ENCODE results near the gene RNU11. TPM values are rescaled to one million over a fixed set of nuclear protein-coding genes. Genes with fewer than 3 reads are reported as not detected.
A peak's percentile ranks its signal among the peaks of the same experiment; 100 is the strongest.

RNU11 gene
- polyA plus RNA-seq (not detected in 3 replicates), polyA minus RNA-seq (not detected in 3 replicates)
- not detected for polyA plus RNA-seq (2011; ENCODE audit: low read depth)
- polyA plus RNA-seq (2011; cell fraction: cytosol; rRNA removed) = not detected in 2 replicates
- not detected in 2 replicates for polyA plus RNA-seq (2011; cell fraction: nucleus; rRNA removed)
- not detected in 2 replicates for polyA plus RNA-seq (2012; ENCODE audit: low replicate concordance)
- not detected for polyA minus RNA-seq (2011; cell fraction: cytosol; rRNA and poly(A)+ RNA removed)
- not detected in 2 replicates for polyA minus RNA-seq (2011; cell fraction: nucleus; rRNA and poly(A)+ RNA removed)

DNA sequence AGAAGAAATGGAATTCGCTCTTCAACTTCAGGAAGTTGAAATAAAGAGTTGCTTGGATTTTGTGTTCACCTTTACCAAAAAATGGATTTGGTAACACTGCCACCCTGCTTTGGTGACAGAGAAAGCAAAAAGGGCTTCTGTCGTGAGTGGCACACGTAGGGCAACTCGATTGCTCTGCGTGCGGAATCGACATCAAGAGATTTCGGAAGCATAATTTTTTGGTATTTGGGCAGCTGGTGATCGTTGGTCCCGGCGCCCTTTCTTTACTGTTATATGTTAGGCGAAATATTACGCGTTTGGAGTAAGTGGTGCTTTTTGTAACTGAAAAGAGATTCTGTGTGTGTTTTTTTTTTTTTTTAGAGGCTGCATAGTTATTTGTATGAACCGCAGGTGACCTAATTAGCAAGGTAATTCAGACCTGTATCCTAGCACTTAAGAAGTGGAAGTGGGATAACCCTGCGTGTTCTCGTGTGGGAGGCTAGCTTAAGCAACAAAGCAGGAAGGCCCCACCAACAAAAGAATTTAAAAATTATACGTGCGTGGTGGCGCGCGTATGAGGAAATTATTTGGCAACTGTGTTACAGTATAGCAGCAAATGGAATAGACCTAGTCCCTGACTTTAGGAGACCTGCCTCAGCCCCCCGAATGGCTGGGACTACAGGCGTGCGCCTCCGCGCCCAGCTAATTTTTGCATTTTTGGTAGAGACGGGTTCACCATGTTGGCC is at the start of gene RNU11:
RNU11 (plus strand) TSS at position 127 of the 725 bp plus-strand sequence.
- dilution Hi-C loops (cut with MboI; ENCODE audit: extremely low pct_ligation_motif_present, low sequenced_read_pairs) = no loop called here
- peak within 1 kb of the TSS; percentile 72 for H2AFZ ChIP-seq (ENCODE audit: control insufficient read depth, low read length)

DNA sequence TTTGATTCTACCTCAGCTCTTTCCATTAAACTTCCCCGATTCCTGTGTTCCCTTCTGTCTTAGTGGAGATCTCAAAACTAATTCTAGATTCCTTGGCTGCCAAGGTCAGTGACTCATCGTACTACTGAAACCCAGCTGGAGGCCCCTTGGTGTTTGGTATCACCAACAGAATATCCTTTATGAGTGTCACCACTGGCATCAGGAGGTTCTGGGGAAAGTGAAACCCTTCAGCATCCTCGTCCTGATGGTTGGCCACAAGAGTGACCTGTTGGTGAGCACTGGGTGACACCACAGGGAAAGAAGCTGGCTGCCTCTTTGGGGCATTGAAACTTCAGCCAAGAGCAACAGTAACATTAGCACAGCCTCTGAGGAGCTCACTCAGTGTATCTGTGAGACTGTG is 46.7 kb upstream of the RNU11 start:
- dilution Hi-C loops (cut with MboI; ENCODE audit: extremely low pct_ligation_motif_present, low sequenced_read_pairs) = no loop called here
- Histone ChIP-seq H4K20me1 (ENCODE audit: control insufficient read depth, extremely low read depth, insufficient read depth, low read length) (no peaks in the 10 kb centered on the region), H3K4me3 (ENCODE audit: control insufficient read depth in 2 of 3, extremely low read depth in 1 of 3, insufficient read depth in 2 of 3, low read depth in 1 of 3, low read length in 3 of 3) (no peak overlapping the region), H3K36me3 (ENCODE audit: control insufficient read depth in 2 of 2, extremely low read depth in 1 of 2, insufficient read depth in 2 of 2, low read length in 2 of 2) (peaks cover 14 to 20% of the 10 kb centered on the region in 2 experiments), H3K9ac (ENCODE audit: control insufficient read depth, extremely low read depth, insufficient read depth, low read length) (peak overlapping the region; percentile 52), H3K27ac (ENCODE audit: control insufficient read depth, insufficient read depth, low read length) (peak overlapping the region; percentile 65), H3K4me2 (ENCODE audit: control insufficient read depth, extremely low read depth, insufficient read depth, low read depth, low read length) (peak overlapping the region; percentile 18), H3K79me2 (ENCODE audit: control insufficient read depth, insufficient read depth, low read length) (no peaks in the 10 kb centered on the region), H3K27me3 (ENCODE audit: control insufficient read depth, extremely low read depth, insufficient read depth, low read length) (no peaks in the 10 kb centered on the region), H2AFZ (ENCODE audit: control insufficient read depth, low read length) (no peak overlapping the region), H3K9me3 (ENCODE audit: control insufficient read depth, low read depth, low read length) (no peaks in the 10 kb centered on the region), H3K9me1 (ENCODE audit: control insufficient read depth, extremely low read depth, insufficient read depth, low read length) (no peaks in the 10 kb centered on the region), H3K4me1 (ENCODE audit: control insufficient read depth, extremely low read depth, insufficient read depth, low read length) (peaks cover 25% of the 10 kb centered on the region)
- no peak for TF ChIP-seq EZH2 (IDR thresholded peaks at IDR 0.05; ENCODE audit: low read length)
- TF ChIP-seq, protein P1, sequence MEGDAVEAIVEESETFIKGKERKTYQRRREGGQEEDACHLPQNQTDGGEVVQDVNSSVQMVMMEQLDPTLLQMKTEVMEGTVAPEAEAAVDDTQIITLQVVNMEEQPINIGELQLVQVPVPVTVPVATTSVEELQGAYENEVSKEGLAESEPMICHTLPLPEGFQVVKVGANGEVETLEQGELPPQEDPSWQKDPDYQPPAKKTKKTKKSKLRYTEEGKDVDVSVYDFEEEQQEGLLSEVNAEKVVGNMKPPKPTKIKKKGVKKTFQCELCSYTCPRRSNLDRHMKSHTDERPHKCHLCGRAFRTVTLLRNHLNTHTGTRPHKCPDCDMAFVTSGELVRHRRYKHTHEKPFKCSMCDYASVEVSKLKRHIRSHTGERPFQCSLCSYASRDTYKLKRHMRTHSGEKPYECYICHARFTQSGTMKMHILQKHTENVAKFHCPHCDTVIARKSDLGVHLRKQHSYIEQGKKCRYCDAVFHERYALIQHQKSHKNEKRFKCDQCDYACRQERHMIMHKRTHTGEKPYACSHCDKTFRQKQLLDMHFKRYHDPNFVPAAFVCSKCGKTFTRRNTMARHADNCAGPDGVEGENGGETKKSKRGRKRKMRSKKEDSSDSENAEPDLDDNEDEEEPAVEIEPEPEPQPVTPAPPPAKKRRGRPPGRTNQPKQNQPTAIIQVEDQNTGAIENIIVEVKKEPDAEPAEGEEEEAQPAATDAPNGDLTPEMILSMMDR (optimal IDR thresholded peaks at IDR 0.05 in 1 of 3, IDR thresholded peaks at IDR 0.05 in 1 of 3, conservative IDR thresholded peaks at IDR 0.05 in 1 of 3; ENCODE audit: extremely low read depth in 1 of 3, insufficient read depth in 2 of 3, low read length in 3 of 3) = no peak
- FAIRE-seq (peak; percentile 64), DNase-seq (ENCODE audit: low read depth, low spot score) (no peak)

More for the DNA sequence above, at the start of gene RNU11:
- Histone ChIP-seq H3K79me2 (ENCODE audit: control insufficient read depth, insufficient read depth, low read length) (no peaks in the 10 kb centered on the region), H3K4me1 (ENCODE audit: control insufficient read depth, extremely low read depth, insufficient read depth, low read length) (peaks cover 11% of the 10 kb centered on the region), H3K4me3 (ENCODE audit: control insufficient read depth in 2 of 3, extremely low read depth in 1 of 3, insufficient read depth in 2 of 3, low read depth in 1 of 3, low read length in 3 of 3) (peak within 1 kb of the TSS; percentile 34 to 69 (median 52)), H3K27ac (ENCODE audit: control insufficient read depth, insufficient read depth, low read length) (peak within 1 kb of the TSS; percentile 100), H3K36me3 (ENCODE audit: control insufficient read depth in 2 of 2, extremely low read depth in 1 of 2, insufficient read depth in 2 of 2, low read length in 2 of 2) (no peaks in the 10 kb centered on the region), H3K27me3 (ENCODE audit: control insufficient read depth, extremely low read depth, insufficient read depth, low read length) (no peaks in the 10 kb centered on the region), H4K20me1 (ENCODE audit: control insufficient read depth, extremely low read depth, insufficient read depth, low read length) (no peaks in the 10 kb centered on the region), H3K9me3 (ENCODE audit: control insufficient read depth, low read depth, low read length) (no peaks in the 10 kb centered on the region), H3K9me1 (ENCODE audit: control insufficient read depth, extremely low read depth, insufficient read depth, low read length) (no peaks in the 10 kb centered on the region), H3K9ac (ENCODE audit: control insufficient read depth, extremely low read depth, insufficient read depth, low read length) (peak within 1 kb of the TSS; percentile 92), H3K4me2 (ENCODE audit: control insufficient read depth, extremely low read depth, insufficient read depth, low read depth, low read length) (peak within 1 kb of the TSS; percentile 94)
- peak; percentile 83 for DNase-seq (ENCODE audit: low read depth, low spot score)
- TF ChIP-seq, protein P1 (optimal IDR thresholded peaks at IDR 0.05 in 1 of 3, IDR thresholded peaks at IDR 0.05 in 1 of 3, conservative IDR thresholded peaks at IDR 0.05 in 1 of 3; ENCODE audit: extremely low read depth in 1 of 3, insufficient read depth in 2 of 3, low read length in 3 of 3) = peak in 1 of 3 experiments; percentile 9
- TF ChIP-seq EZH2 (IDR thresholded peaks at IDR 0.05; ENCODE audit: low read length) = no peak
- no peak for FAIRE-seq
